Activated CD8-positive, alpha-beta memory T cell treated with anti-CD3 and anti-CD28 coated beads, Interleukin-2, amount 50 U/mL, for 48 hours (primary cell): Measurements from ENCODE around the gene ZHX3.
A peak's percentile ranks its signal among the peaks of the same experiment; 100 is the strongest.
"Not testable (repeated sequence)": the region's sequence is repeated elsewhere in the genome, so short reads cannot be mapped to it uniquely, and the experiment has no call there.

Source experiments
- DNase-seq: peaks from one replicate; pipeline ENCODE4 v3.0.0-alpha.2; 2020

Gene ZHX3

GRCh38 chr20:41145317-41145716 is 172.2 kb downstream of the ZHX3 start:
- DNase-seq, result no peak

- no peak for DNase-seq
Observed at GRCh38 chr20:41143354-41143753, 174.2 kb downstream of the ZHX3 start.

- DNase-seq, result no peak
Observed at GRCh38 chr20:41142919-41143318, 174.6 kb downstream of the ZHX3 start.

- no peak for DNase-seq
Observed at GRCh38 chr20:41142245-41142644, 175.3 kb downstream of the ZHX3 start.

GRCh38 chr20:41141153-41141815 is 176.2 kb downstream of the ZHX3 start:
- no peak for DNase-seq

GRCh38 chr20:41140226-41141133 is 177.1 kb downstream of the ZHX3 start:
- DNase-seq, result no peak

- peak; percentile 54 for DNase-seq
Observed at GRCh38 chr20:41139227-41140093, 178.1 kb downstream of the ZHX3 start.

- DNase-seq, result peak; percentile 66
Observed at GRCh38 chr20:41138475-41139226, 178.9 kb downstream of the ZHX3 start.

GRCh38 chr20:41137614-41138474 is 179.7 kb downstream of the ZHX3 start:
- DNase-seq, result peak; percentile 84

- peak; percentile 93 for DNase-seq
Observed at GRCh38 chr20:41136680-41137613, 180.6 kb downstream of the ZHX3 start, which contains the start of gene PLCG1. TSS of gene PLCG1 (plus strand) at chr20:41137543. CDS start at chr20:41137642, 99 bp downstream.

GRCh38 chr20:41135888-41136679 is 181.4 kb downstream of the ZHX3 start:
- no peak for DNase-seq

GRCh38 chr20:41135187-41135887 is 182.2 kb downstream of the ZHX3 start:
- DNase-seq, result peak; percentile 77

GRCh38 chr20:41134362-41135186 is 183.0 kb downstream of the ZHX3 start:
- DNase-seq, result peak; percentile 50

GRCh38 chr20:41133709-41134361 is 183.7 kb downstream of the ZHX3 start:
- peak; percentile 69 for DNase-seq

GRCh38 chr20:41132388-41132775 is 185.1 kb downstream of the ZHX3 start:
- not testable (repeated sequence) for DNase-seq

- DNase-seq, result no peak
Observed at GRCh38 chr20:41131594-41132387, 185.7 kb downstream of the ZHX3 start.
